ENCODE measurements around the gene AANAT. TPM values are rescaled to one million over a fixed set of nuclear protein-coding genes. Genes with fewer than 3 reads are reported as not detected.

AANAT gene
- polyA plus RNA-seq = 0.13 TPM
- long read RNA-seq, donor 1 = 0 reads
- long read RNA-seq, donor 2 = 0 reads
- long read RNA-seq, donor 3 = 0 reads
- long read RNA-seq, donor 4 = 0 reads
- long read RNA-seq, donor 5 = 0 reads
- long read RNA-seq, donor 6 = 0 reads
- long read RNA-seq, donor 7, partial matches to known transcripts = 8 of 8 reads
- long read RNA-seq, donor 7, other reads (novel, unspliced or antisense) = 0 of 8 reads
- long read RNA-seq, donor 8 = 0 reads
- long read RNA-seq, donor 9 = 0 reads
- long read RNA-seq, donor 10 = 0 reads
- long read RNA-seq, donor 11 = 0 reads

- WGBS (ENCODE audit: insufficient coverage, low lambda C conversion rate) = no CpG with 5 or more reads among the region's 11 CpGs
- H3K4me1 ChIP-seq (ENCODE audit: control insufficient read depth, insufficient read depth, low read length) = peaks cover 11% of the 10 kb centered on the region
- DNase-seq = no peak
- H3K9me3 ChIP-seq (ENCODE audit: control insufficient read depth, low read depth, low read length) = no peaks in the 10 kb centered on the region
- no peak within 1 kb of the TSS for H3K4me3 ChIP-seq (ENCODE audit: low read length)
- H3K27ac ChIP-seq (ENCODE audit: low read length) = no peak within 1 kb of the TSS
- peaks cover 14% of the 10 kb centered on the region for H3K36me3 ChIP-seq (ENCODE audit: control insufficient read depth, insufficient read depth, low read length)
- H3K27me3 ChIP-seq (ENCODE audit: control insufficient read depth, insufficient read depth, low read length) = no peaks in the 10 kb centered on the region
Observed at GRCh38 chr17:76467366-76467765, at the start of gene AANAT. TSS of gene AANAT (plus strand) at chr17:76467603. CDS start at chr17:76468747, 1,144 bp downstream.

GRCh38 chr17:76419576-76420260 lies 47.7 kb upstream of the AANAT start:
- no peak overlapping the region for H3K4me3 ChIP-seq (ENCODE audit: low read length)
- no peaks in the 10 kb centered on the region for H3K9me3 ChIP-seq (ENCODE audit: control insufficient read depth, low read depth, low read length)
- no peak overlapping the region for H3K27ac ChIP-seq (ENCODE audit: low read length)
- H3K4me1 ChIP-seq (ENCODE audit: control insufficient read depth, insufficient read depth, low read length) = no peaks in the 10 kb centered on the region
- WGBS (ENCODE audit: insufficient coverage, low lambda C conversion rate) = no CpG with 5 or more reads among the region's 17 CpGs
- no peaks in the 10 kb centered on the region for H3K27me3 ChIP-seq (ENCODE audit: control insufficient read depth, insufficient read depth, low read length)
- no peak for DNase-seq
- peaks cover 8% of the 10 kb centered on the region for H3K36me3 ChIP-seq (ENCODE audit: control insufficient read depth, insufficient read depth, low read length)

- DNase-seq = no peak
- no peak overlapping the region for H3K4me3 ChIP-seq (ENCODE audit: low read length)
- no CpG with 5 or more reads among the region's 10 CpGs for WGBS (ENCODE audit: insufficient coverage, low lambda C conversion rate)
- no peaks in the 10 kb centered on the region for H3K27me3 ChIP-seq (ENCODE audit: control insufficient read depth, insufficient read depth, low read length)
- no peaks in the 10 kb centered on the region for H3K4me1 ChIP-seq (ENCODE audit: control insufficient read depth, insufficient read depth, low read length)
- peaks cover 8% of the 10 kb centered on the region for H3K36me3 ChIP-seq (ENCODE audit: control insufficient read depth, insufficient read depth, low read length)
- H3K9me3 ChIP-seq (ENCODE audit: control insufficient read depth, low read depth, low read length) = no peaks in the 10 kb centered on the region
- no peak overlapping the region for H3K27ac ChIP-seq (ENCODE audit: low read length)
Observed at GRCh38 chr17:76420356-76421043, 46.9 kb upstream of the AANAT start.

- peaks cover 8% of the 10 kb centered on the region for H3K36me3 ChIP-seq (ENCODE audit: control insufficient read depth, insufficient read depth, low read length)
- no peaks in the 10 kb centered on the region for H3K9me3 ChIP-seq (ENCODE audit: control insufficient read depth, low read depth, low read length)
- no peak for DNase-seq
- H3K4me1 ChIP-seq (ENCODE audit: control insufficient read depth, insufficient read depth, low read length) = no peaks in the 10 kb centered on the region
- no peak overlapping the region for H3K4me3 ChIP-seq (ENCODE audit: low read length)
- H3K27me3 ChIP-seq (ENCODE audit: control insufficient read depth, insufficient read depth, low read length) = no peaks in the 10 kb centered on the region
- no peak overlapping the region for H3K27ac ChIP-seq (ENCODE audit: low read length)
- no CpG with 5 or more reads among the region's 7 CpGs for WGBS (ENCODE audit: insufficient coverage, low lambda C conversion rate)
Observed at GRCh38 chr17:76421044-76421407, 46.4 kb upstream of the AANAT start.

- H3K27ac ChIP-seq (ENCODE audit: low read length) = no peak overlapping the region
- DNase-seq = no peak
- H3K4me1 ChIP-seq (ENCODE audit: control insufficient read depth, insufficient read depth, low read length) = no peaks in the 10 kb centered on the region
- peaks cover 4% of the 10 kb centered on the region for H3K36me3 ChIP-seq (ENCODE audit: control insufficient read depth, insufficient read depth, low read length)
- H3K9me3 ChIP-seq (ENCODE audit: control insufficient read depth, low read depth, low read length) = no peaks in the 10 kb centered on the region
- WGBS (ENCODE audit: insufficient coverage, low lambda C conversion rate) = no CpG with 5 or more reads among the region's 8 CpGs
- H3K4me3 ChIP-seq (ENCODE audit: low read length) = no peak overlapping the region
- H3K27me3 ChIP-seq (ENCODE audit: control insufficient read depth, insufficient read depth, low read length) = no peaks in the 10 kb centered on the region
Observed at GRCh38 chr17:76422406-76422805, 45.0 kb upstream of the AANAT start.

- no CpG with 5 or more reads among the region's 6 CpGs for WGBS (ENCODE audit: insufficient coverage, low lambda C conversion rate)
- H3K9me3 ChIP-seq (ENCODE audit: control insufficient read depth, low read depth, low read length) = no peaks in the 10 kb centered on the region
- no peaks in the 10 kb centered on the region for H3K4me1 ChIP-seq (ENCODE audit: control insufficient read depth, insufficient read depth, low read length)
- H3K27ac ChIP-seq (ENCODE audit: low read length) = no peak overlapping the region
- H3K4me3 ChIP-seq (ENCODE audit: low read length) = no peak overlapping the region
- H3K27me3 ChIP-seq (ENCODE audit: control insufficient read depth, insufficient read depth, low read length) = no peaks in the 10 kb centered on the region
- DNase-seq = no peak
- peaks cover 4% of the 10 kb centered on the region for H3K36me3 ChIP-seq (ENCODE audit: control insufficient read depth, insufficient read depth, low read length)
Observed at GRCh38 chr17:76422860-76423259, 44.5 kb upstream of the AANAT start.

GRCh38 chr17:76426853-76427252 lies 40.5 kb upstream of the AANAT start:
- no peaks in the 10 kb centered on the region for H3K4me1 ChIP-seq (ENCODE audit: control insufficient read depth, insufficient read depth, low read length)
- H3K36me3 ChIP-seq (ENCODE audit: control insufficient read depth, insufficient read depth, low read length) = peaks cover 1% of the 10 kb centered on the region
- no peaks in the 10 kb centered on the region for H3K9me3 ChIP-seq (ENCODE audit: control insufficient read depth, low read depth, low read length)
- H3K4me3 ChIP-seq (ENCODE audit: low read length) = no peak overlapping the region
- no peak for DNase-seq
- WGBS (ENCODE audit: insufficient coverage, low lambda C conversion rate) = 100% methylated on average over 2 of the region's 3 CpGs
- no peaks in the 10 kb centered on the region for H3K27me3 ChIP-seq (ENCODE audit: control insufficient read depth, insufficient read depth, low read length)
- no peak overlapping the region for H3K27ac ChIP-seq (ENCODE audit: low read length)

- no peaks in the 10 kb centered on the region for H3K4me1 ChIP-seq (ENCODE audit: control insufficient read depth, insufficient read depth, low read length)
- no peak overlapping the region for H3K27ac ChIP-seq (ENCODE audit: low read length)
- no peak overlapping the region for H3K4me3 ChIP-seq (ENCODE audit: low read length)
- no peaks in the 10 kb centered on the region for H3K36me3 ChIP-seq (ENCODE audit: control insufficient read depth, insufficient read depth, low read length)
- H3K9me3 ChIP-seq (ENCODE audit: control insufficient read depth, low read depth, low read length) = no peaks in the 10 kb centered on the region
- H3K27me3 ChIP-seq (ENCODE audit: control insufficient read depth, insufficient read depth, low read length) = no peaks in the 10 kb centered on the region
- no peak for DNase-seq
- WGBS (ENCODE audit: insufficient coverage, low lambda C conversion rate) = 83% methylated on average over 4 of the region's 8 CpGs
Observed at GRCh38 chr17:76427501-76428231, 39.7 kb upstream of the AANAT start.

GRCh38 chr17:76428511-76428910 lies 38.9 kb upstream of the AANAT start:
- H3K4me1 ChIP-seq (ENCODE audit: control insufficient read depth, insufficient read depth, low read length) = no peaks in the 10 kb centered on the region
- WGBS (ENCODE audit: insufficient coverage, low lambda C conversion rate) = 80% methylated on average over 1 of the region's 1 CpG
- DNase-seq = no peak
- no peak overlapping the region for H3K4me3 ChIP-seq (ENCODE audit: low read length)
- no peaks in the 10 kb centered on the region for H3K36me3 ChIP-seq (ENCODE audit: control insufficient read depth, insufficient read depth, low read length)
- no peak overlapping the region for H3K27ac ChIP-seq (ENCODE audit: low read length)
- no peaks in the 10 kb centered on the region for H3K27me3 ChIP-seq (ENCODE audit: control insufficient read depth, insufficient read depth, low read length)
- H3K9me3 ChIP-seq (ENCODE audit: control insufficient read depth, low read depth, low read length) = no peaks in the 10 kb centered on the region

GRCh38 chr17:76431509-76431908 lies 35.9 kb upstream of the AANAT start:
- Histone ChIP-seq H3K36me3 (ENCODE audit: control insufficient read depth, insufficient read depth, low read length) (no peaks in the 10 kb centered on the region), H3K9me3 (ENCODE audit: control insufficient read depth, low read depth, low read length) (no peaks in the 10 kb centered on the region), H3K27ac (ENCODE audit: low read length) (no peak overlapping the region), H3K27me3 (ENCODE audit: control insufficient read depth, insufficient read depth, low read length) (no peaks in the 10 kb centered on the region), H3K4me3 (ENCODE audit: low read length) (no peak overlapping the region), H3K4me1 (ENCODE audit: control insufficient read depth, insufficient read depth, low read length) (no peaks in the 10 kb centered on the region)
- DNase-seq = no peak
- no CpG with 5 or more reads among the region's 2 CpGs for WGBS (ENCODE audit: insufficient coverage, low lambda C conversion rate)

Measured in large intestine (tissue), 12 donors.